ENCODE results near the gene REEP5. TPM values are rescaled to one million over a fixed set of nuclear protein-coding genes. Genes with fewer than 3 reads are reported as not detected.

Gene REEP5
- total and polyA plus RNA-seq, 9 of the 15 experiments (the other 6 are each of a cell fraction or from before 2014, with no cell fraction given) = 14.7 to 102 (median 36.0) TPM

GRCh38 chr5:112860929-112861637, 60.9 kb downstream of the REEP5 start, which contains the start of gene SRP19 (continued):
- TF ChIP-seq ZNF407 (IDR thresholded peaks at IDR 0.05; ENCODE audit: low read depth) = no peak
- TF ChIP-seq ELK3 (CRISPR knock-in tag; IDR thresholded peaks at IDR 0.05) = no peak
- peak; percentile 81 for TF ChIP-seq HCFC1 (IDR thresholded peaks at IDR 0.05; ENCODE audit: low read depth, low read length)
- peak; percentile 34; the same call in 1 of the 2 replicates for TF ChIP-seq ATF3 (IDR thresholded peaks at IDR 0.05)
- peak; percentile 83 for TF ChIP-seq ATF3 (CRISPR knock-in tag; conservative IDR thresholded peaks at IDR 0.05)
- TF ChIP-seq SP1 (CRISPR knock-in tag; IDR thresholded peaks at IDR 0.05) = peak; percentile 73
- 0 out of 2 replicates have a peak, but pooled peaks have one; percentile 26 for TF ChIP-seq ZNF217 (CRISPR knock-in tag; IDR thresholded peaks at IDR 0.05)
